Lower leg skin (tissue), 3 donors: Measurements from ENCODE around the gene CCL17.

Experiments
- POLR2A ChIP-seq, 2 donors: fragments of 450-650 bp; IDR thresholded peaks; one replicate each; pipeline ENCODE4 v1.6.1; 2016 to 2017; ENCODE audit warnings: antibody characterized with exemption in 2 of 2, mild to moderate bottlenecking in 1 of 2, moderate library complexity in 1 of 2
- TF ChIP-seq, protein P1 (sequence below), 3 donors: fragments of 450-650 bp; IDR thresholded peaks; one replicate each; pipeline ENCODE4 v1.5.1; 2016; ENCODE audit warnings: antibody characterized with exemption in 3 of 3, mild to moderate bottlenecking in 3 of 3, moderate library complexity in 2 of 3

DNA sequence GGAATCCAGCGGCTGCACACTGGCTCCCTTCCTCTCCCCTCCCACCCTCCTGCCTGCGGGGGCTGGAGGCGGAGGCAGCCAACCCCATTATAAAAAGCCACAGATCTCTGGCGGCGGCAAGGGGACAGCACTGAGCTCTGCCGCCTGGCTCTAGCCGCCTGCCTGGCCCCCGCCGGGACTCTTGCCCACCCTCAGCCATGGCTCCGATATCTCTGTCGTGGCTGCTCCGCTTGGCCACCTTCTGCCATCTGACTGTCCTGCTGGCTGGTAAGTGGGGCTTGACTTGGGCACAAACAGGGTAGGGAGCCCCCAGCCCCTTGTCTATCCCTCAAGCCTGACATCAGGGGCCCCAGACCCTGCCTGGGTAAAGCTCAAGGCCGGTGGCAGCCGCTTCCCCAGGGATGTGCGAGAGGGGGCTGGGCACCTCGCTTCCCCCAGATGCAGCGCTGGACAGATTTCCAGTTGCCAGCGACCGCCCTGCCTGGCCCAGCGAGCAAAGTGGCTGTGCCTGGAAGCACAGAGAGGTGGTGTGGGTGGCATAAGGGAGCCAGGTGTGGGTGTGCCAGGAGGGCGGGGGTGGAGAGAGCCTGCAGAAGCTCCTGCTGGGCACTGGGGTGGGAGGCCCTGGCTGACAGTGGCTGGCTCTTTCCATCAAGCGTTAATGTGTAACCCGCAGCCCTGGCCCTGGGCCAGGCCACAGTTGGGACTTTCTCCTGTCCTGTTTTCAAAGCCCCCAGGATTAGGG is 32.0 kb upstream of the CCL17 start, which contains the start of gene CX3CL1:
- TF ChIP-seq, protein P1, sequence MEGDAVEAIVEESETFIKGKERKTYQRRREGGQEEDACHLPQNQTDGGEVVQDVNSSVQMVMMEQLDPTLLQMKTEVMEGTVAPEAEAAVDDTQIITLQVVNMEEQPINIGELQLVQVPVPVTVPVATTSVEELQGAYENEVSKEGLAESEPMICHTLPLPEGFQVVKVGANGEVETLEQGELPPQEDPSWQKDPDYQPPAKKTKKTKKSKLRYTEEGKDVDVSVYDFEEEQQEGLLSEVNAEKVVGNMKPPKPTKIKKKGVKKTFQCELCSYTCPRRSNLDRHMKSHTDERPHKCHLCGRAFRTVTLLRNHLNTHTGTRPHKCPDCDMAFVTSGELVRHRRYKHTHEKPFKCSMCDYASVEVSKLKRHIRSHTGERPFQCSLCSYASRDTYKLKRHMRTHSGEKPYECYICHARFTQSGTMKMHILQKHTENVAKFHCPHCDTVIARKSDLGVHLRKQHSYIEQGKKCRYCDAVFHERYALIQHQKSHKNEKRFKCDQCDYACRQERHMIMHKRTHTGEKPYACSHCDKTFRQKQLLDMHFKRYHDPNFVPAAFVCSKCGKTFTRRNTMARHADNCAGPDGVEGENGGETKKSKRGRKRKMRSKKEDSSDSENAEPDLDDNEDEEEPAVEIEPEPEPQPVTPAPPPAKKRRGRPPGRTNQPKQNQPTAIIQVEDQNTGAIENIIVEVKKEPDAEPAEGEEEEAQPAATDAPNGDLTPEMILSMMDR (IDR thresholded peaks at IDR 0.05): peak in 1 of 3 donors; percentile 7
- TF ChIP-seq POLR2A (IDR thresholded peaks at IDR 0.05): no peak
